ENCODE measurements around the gene NDUFA11.

Gene NDUFA11

GRCh38 chr19:5932609-5933262 lies 29.1 kb upstream of the NDUFA11 start:
- no peak for FAIRE-seq
- no peak for DNase-seq (ENCODE audit: low spot score)

GRCh38 chr19:5932146-5932545 lies 28.6 kb upstream of the NDUFA11 start:
- no peak for DNase-seq (ENCODE audit: low spot score)
- FAIRE-seq: no peak

GRCh38 chr19:5931251-5931650 lies 27.7 kb upstream of the NDUFA11 start:
- DNase-seq (ENCODE audit: low spot score): no peak
- FAIRE-seq: no peak

- DNase-seq (ENCODE audit: low spot score): no peak
- FAIRE-seq: no peak
Measured at GRCh38 chr19:5929625-5930024, 26.0 kb upstream of the NDUFA11 start.

- FAIRE-seq (no peak), DNase-seq (ENCODE audit: low spot score) (no peak)
Measured at GRCh38 chr19:5929179-5929578, 25.6 kb upstream of the NDUFA11 start.

GRCh38 chr19:5927441-5927821 lies 23.8 kb upstream of the NDUFA11 start:
- no peak for FAIRE-seq
- no peak for DNase-seq (ENCODE audit: low spot score)

GRCh38 chr19:5926641-5927440 lies 23.3 kb upstream of the NDUFA11 start:
- DNase-seq (ENCODE audit: low spot score) (no peak), FAIRE-seq (no peak)

GRCh38 chr19:5925830-5926427 lies 22.3 kb upstream of the NDUFA11 start:
- DNase-seq (ENCODE audit: low spot score) (no peak), FAIRE-seq (no peak)

- no peak for FAIRE-seq
Measured at GRCh38 chr19:5923356-5923755, 19.8 kb upstream of the NDUFA11 start.

GRCh38 chr19:5922161-5922545 lies 18.6 kb upstream of the NDUFA11 start:
- no peak for FAIRE-seq

More at GRCh38 chr19:5923356-5923755, 19.8 kb upstream of the NDUFA11 start:
- no peak for DNase-seq (ENCODE audit: low spot score)

GRCh38 chr19:5921516-5922160 lies 18.0 kb upstream of the NDUFA11 start:
- DNase-seq (ENCODE audit: low spot score) (no peak), FAIRE-seq (no peak)

More at GRCh38 chr19:5922161-5922545, 18.6 kb upstream of the NDUFA11 start:
- no peak for DNase-seq (ENCODE audit: low spot score)

GRCh38 chr19:5918463-5919079 lies 15.0 kb upstream of the NDUFA11 start:
- no peak for FAIRE-seq
- DNase-seq (ENCODE audit: low spot score): no peak

GRCh38 chr19:5917431-5918107 lies 14.0 kb upstream of the NDUFA11 start:
- DNase-seq (ENCODE audit: low spot score): no peak
- no peak for FAIRE-seq

- FAIRE-seq (no peak), DNase-seq (ENCODE audit: low spot score) (no peak)
Measured at GRCh38 chr19:5916181-5916708, 12.7 kb upstream of the NDUFA11 start.

- FAIRE-seq (no peak), DNase-seq (ENCODE audit: low spot score) (no peak)
Measured at GRCh38 chr19:5915782-5916165, 12.2 kb upstream of the NDUFA11 start.

- DNase-seq (ENCODE audit: low spot score) (no peak), FAIRE-seq (no peak)
Measured at GRCh38 chr19:5914946-5915781, 11.6 kb upstream of the NDUFA11 start.

- no peak for FAIRE-seq
Measured at GRCh38 chr19:5914358-5914774, 10.8 kb upstream of the NDUFA11 start.

GRCh38 chr19:5913739-5914357 lies 10.3 kb upstream of the NDUFA11 start, which contains the start of gene CAPS:
Gene CAPS (plus strand): TSS chr19:5914254. CDS start chr19:5914407, 153 bp downstream.
- FAIRE-seq (no peak), DNase-seq (ENCODE audit: low spot score) (peak; percentile 16)

More at GRCh38 chr19:5914358-5914774, 10.8 kb upstream of the NDUFA11 start:
- no peak for DNase-seq (ENCODE audit: low spot score)

- no peak for DNase-seq (ENCODE audit: low spot score)
- no peak for FAIRE-seq
Measured at GRCh38 chr19:5911366-5911765, 7.8 kb upstream of the NDUFA11 start.
